HG03558 (cell line): ENCODE results near the gene RPH3AL.

ENCODE experiments used
- ATAC-seq: cut with Tn5 transposase; IDR thresholded peaks from one replicate; pipeline ENCODE4 v1.9.1; 2021; ENCODE audit warnings: moderate number of reproducible peaks; ENCODE audit not compliant: unreplicated experiment; ENCODE audit errors: extremely low read depth

The RPH3AL gene

GRCh38 chr17:352421-353212 is at the start of gene RPH3AL:
TSS of gene RPH3AL (minus strand) at chr17:352807. CDS start at chr17:327543, 25,264 bp downstream.
- no peak for ATAC-seq

- no peak for ATAC-seq
Measured at GRCh38 chr17:400257-400656, 47.6 kb upstream of the RPH3AL start.

- ATAC-seq: no peak
Measured at GRCh38 chr17:396788-397187, 44.2 kb upstream of the RPH3AL start.

GRCh38 chr17:395974-396373 is 43.4 kb upstream of the RPH3AL start:
- ATAC-seq: no peak

GRCh38 chr17:395179-395578 is 42.6 kb upstream of the RPH3AL start:
- ATAC-seq: no peak

GRCh38 chr17:394718-395095 is 42.1 kb upstream of the RPH3AL start:
- ATAC-seq: no peak

- no peak for ATAC-seq
Measured at GRCh38 chr17:393806-394717, 41.5 kb upstream of the RPH3AL start.

GRCh38 chr17:391850-392249 is 39.2 kb upstream of the RPH3AL start:
- ATAC-seq: no peak

- ATAC-seq: no peak
Measured at GRCh38 chr17:390025-390424, 37.4 kb upstream of the RPH3AL start.

- ATAC-seq: no peak
Measured at GRCh38 chr17:388087-388486, 35.5 kb upstream of the RPH3AL start.

GRCh38 chr17:386141-386876 is 33.7 kb upstream of the RPH3AL start:
- no peak for ATAC-seq

GRCh38 chr17:385836-386140 is 33.2 kb upstream of the RPH3AL start:
- no peak for ATAC-seq

GRCh38 chr17:385178-385835 is 32.7 kb upstream of the RPH3AL start:
- ATAC-seq: no peak

- ATAC-seq: no peak
Measured at GRCh38 chr17:384622-385177, 32.1 kb upstream of the RPH3AL start.

GRCh38 chr17:383771-384621 is 31.4 kb upstream of the RPH3AL start:
- no peak for ATAC-seq

- no peak for ATAC-seq
Measured at GRCh38 chr17:382644-383533, 30.3 kb upstream of the RPH3AL start.

GRCh38 chr17:381941-382643 is 29.5 kb upstream of the RPH3AL start:
- ATAC-seq: no peak

GRCh38 chr17:381516-381915 is 28.9 kb upstream of the RPH3AL start:
- ATAC-seq: no peak
